HG03565 (cell line): Measurements from ENCODE around the gene ADAM33.

Source experiments
- ATAC-seq: cut with Tn5 transposase; IDR thresholded peaks from one replicate; pipeline ENCODE4 v1.9.1; 2021; ENCODE audit warnings: mild to moderate bottlenecking, moderate library complexity; ENCODE audit not compliant: unreplicated experiment

The ADAM33 gene

DNA sequence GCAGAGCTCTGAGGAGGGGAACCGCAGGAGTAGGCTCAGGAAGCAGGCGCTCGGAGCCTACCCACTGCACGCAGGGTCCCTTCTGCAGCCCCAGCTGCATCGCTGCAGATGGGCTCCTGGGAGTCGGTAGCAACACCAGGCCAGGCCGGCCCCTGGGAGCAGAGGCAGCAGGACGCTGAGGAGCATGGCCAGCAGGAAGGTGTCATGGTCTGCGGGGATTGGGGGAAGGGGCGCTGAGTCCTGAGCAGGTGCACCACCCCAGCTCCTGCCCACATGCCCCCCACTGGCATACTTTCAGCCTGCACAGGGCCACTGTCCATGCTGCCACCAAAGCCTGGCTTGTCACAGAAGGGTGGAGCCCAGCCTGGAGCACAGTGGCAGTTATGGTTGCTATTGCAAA is 10.9 kb downstream of the ADAM33 start:
- no peak for ATAC-seq

DNA sequence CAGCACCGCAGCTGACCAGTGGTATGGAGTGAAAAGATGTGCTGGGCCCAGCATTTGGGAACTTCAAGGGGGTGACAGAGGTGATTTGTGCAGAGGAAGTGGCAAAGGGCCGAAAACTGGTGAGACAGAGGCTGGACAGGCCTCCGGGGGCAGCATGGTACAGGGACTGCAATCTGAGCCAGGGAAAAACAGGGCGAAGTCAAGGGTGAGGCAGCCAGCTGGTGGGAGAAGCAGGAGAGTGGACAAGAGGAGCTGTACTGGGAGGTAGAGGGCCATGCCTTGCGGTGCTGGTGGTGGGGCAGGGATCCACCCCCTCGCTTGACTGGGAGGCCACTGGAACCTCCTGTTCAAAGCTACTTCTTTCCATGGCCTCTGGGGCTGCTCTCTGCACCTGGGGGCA is 11.3 kb downstream of the ADAM33 start:
- ATAC-seq, result no peak

DNA sequence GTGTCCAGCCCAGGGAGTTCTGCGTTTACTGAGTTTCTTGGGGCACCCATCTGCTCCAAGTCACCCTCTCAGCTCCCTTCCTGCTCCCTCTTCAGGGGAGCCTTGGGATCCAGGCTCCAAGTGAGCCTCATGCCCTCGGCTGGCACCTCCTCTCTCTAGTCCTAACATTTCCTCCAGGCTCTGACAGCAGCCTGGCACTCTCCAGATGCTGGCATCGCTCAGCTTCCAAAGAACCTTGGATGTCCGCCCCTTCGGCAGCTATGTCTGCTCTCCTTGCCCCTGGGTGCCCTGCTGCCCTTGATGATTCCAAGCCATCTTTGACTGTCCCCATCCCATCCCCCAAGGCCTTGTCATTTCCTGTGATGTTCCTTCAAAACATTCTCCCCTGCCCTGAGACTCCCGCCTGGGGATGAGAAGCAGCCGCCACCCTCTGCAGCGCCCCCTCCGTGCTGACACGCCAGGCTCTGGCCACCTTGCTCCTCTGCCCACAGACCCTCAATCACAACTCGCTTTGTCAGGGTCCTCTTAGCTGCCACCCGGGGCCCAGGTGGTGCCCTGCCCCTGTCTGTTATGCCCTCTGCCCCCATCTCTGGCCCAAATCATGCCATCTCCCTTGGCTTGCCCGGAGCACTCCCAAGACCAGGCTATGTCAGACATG is 12.0 kb downstream of the ADAM33 start:
- no peak for ATAC-seq

DNA sequence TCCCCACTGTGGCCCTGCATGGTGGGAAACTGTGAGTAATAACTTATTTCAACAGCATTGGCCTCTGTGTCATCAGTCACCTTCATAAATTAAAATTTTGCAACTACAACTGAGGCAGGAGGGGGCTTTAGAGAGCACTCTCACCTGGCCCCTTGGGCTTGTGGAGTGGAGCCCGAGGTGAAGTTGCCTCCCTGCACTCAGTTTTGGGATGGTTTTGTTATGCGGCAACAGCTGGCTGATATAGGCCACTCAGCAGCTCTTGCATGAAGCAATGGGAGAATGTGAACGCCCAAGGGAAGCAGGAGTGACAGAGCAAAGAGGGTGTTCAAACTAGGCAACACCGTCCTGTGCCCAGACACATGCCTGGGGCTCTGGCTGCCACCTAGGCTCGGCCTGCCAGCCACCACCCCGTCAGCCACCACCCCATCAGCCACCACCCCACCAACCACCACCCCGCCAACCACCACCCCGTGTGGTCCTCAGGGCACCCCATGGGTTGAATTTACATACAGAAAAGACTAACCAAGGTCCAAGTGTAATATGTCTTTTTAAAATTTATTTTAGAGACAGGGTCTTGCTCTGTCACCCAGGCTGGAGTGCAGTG is 14.3 kb downstream of the ADAM33 start:
- no peak for ATAC-seq

DNA sequence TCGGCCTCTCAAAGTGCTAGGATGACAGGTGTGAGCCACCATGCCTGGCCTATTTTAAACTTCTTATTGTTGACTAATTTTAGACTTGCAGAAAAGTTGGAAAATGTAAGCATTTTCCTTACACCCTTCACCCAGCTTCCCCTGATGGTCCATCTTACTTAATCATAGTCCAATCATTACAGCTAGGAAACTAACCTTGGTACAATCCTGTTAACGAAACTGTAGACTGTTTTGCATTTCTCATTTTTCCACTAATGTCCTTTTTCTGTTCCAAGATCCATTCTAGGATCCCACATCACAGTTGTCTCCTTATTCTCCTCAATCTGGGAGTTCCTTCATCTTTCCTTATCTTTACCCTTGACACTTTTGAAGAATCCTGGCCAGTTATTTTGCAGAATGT is 18.0 kb downstream of the ADAM33 start:
- no peak for ATAC-seq

DNA sequence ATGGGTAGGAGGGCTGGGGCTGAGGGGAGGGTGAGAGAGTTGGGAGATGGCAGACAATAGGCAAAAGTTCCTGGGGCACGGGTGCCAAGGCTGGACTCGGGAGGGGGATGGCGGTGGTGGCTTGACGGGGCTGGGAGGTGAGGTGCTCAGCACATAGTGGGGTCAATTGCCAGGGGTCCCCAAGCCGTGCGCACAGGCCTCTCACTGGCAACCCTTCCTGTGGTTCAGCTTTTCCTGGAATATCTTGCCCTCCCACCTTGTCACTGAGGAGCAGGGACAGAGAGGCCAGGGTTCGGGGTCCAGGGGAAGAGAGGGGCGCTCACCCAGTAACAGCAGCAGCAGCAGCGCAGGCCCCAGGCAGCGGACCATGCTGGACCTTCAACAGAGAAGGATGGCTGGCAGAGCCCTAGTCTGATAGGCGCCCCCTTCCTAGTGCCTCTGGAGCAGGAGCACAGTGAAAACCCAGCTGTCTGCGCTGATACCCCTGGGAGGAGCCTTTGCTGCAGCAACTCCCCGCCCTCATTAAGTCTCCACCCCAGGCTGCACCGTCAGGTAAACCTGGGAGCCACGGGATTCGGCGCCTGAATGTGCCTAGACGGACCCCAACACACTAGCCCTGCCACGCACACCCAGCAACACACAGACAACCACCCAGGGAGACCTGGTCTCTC is 18.6 kb downstream of the ADAM33 start, which contains the start of gene GFRA4:
GFRA4 (minus strand) TSS at position 369 of the 671 bp plus-strand sequence; CDS start at position 369, 0 bp downstream.
- ATAC-seq, result no peak

DNA sequence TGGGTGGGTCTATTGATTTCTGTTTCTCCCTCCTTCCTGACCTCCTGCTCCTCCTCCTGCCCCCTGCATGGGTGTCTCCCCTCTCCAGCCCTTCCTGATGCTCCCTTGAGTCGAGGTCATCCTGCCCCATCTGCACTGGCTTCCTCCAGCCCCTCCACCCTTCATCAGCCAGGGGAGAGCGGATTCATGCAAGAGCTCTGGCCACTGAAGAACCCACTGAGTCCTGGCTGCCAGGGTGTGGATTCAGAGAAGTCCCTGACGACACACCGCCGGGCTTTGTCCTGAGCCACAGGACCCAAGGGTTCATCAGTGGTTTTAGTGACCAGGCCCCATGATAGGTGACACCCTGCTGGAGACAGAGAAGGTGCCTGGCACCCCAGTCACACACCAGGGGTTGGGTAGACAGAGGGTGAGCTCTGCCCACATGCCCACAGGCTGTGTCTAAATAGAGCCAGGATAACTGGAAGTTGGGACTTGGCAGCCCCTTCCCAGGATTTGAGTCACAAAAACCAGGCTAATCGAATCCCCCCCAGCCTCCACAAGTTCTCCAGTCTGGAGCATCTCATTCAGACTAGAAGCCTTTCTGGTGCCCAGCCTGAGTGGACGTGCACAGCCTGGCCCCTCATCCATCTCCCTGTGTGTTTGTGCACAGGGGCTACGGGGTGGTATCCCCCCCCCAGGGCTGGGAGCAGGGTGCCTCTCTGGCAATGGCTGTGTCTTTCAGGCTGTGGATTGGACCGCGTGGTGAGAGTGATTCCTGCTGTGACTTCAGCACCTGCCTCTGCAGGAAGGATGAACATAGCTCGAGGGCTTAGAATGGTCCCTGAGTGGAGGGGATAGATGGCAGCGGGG is 19.8 kb downstream of the ADAM33 start:
- no peak for ATAC-seq

DNA sequence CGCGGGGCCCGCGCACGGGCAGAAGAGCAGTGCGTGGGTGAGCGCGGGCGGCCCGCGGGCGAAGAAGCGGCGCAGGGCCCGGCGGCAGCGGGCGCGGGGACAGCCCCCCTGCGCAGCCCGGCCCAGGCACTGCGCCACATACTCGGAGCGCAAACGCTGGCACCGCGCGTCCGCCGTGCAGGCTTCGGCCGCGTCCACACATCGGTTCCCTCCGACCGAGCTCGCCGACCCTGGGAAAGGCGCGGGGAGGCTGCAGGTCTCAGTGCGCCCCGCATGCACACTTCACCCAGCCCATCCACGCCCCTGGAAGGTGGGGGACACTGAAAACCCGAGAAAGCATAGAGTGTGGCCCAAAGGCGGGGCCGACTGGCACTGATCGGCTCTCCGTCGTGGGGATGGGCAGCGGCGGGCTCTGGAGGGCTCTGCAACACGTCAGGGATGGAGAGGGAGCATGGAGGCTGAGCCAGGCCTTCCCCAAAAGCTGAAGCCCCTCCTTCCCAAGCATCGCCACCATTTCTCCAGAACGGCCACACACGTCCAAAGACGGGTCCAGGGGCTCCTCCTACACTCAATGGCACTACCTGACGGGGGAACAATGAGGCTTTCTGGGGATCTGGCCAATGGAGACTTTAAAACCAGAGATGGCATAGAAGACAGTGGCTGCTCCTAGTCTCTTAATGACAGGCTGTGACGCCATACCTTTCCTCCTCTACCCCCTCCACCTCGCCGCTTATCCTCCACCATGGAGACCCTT is 20.6 kb downstream of the ADAM33 start:
- ATAC-seq, result no peak

DNA sequence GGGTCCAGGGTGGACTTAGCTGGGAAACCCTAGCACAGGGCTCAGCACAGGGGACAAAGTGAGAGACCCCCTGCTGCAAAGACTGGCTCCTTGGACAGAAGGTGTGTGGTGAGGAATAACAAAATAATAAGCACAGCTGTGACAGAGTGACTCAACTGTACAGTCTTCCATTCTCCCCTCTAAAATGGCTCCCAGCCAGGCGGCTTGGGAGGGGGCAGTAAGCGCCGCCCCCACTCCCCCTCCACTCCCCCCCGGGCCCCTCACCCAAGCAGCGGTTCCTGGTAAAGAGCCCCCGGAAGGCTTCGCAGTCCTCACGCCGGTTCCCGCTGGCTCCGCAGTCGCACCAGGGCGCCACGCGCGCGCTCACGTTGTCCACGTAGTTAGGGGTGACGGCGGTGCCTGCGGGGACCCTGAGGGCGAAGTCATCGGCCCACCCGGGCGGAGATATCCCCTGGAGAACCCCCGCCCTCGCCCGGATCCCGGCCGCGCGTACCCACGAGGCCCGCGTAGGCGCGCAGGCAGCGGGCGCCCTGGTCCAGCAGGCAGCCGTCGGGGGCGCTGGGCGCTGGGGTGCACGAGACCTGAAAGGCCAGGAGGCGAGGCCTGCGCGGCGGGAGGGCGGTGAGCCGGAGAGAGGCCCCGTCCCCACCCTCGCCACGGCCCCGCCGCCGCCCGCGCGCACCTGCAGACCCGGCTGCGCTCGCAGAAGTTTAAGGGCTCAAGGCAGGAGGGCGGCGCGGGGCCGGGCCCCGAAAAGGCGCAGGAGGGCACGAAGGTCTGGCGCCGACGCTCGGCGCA is 21.3 kb downstream of the ADAM33 start:
- no peak for ATAC-seq

DNA sequence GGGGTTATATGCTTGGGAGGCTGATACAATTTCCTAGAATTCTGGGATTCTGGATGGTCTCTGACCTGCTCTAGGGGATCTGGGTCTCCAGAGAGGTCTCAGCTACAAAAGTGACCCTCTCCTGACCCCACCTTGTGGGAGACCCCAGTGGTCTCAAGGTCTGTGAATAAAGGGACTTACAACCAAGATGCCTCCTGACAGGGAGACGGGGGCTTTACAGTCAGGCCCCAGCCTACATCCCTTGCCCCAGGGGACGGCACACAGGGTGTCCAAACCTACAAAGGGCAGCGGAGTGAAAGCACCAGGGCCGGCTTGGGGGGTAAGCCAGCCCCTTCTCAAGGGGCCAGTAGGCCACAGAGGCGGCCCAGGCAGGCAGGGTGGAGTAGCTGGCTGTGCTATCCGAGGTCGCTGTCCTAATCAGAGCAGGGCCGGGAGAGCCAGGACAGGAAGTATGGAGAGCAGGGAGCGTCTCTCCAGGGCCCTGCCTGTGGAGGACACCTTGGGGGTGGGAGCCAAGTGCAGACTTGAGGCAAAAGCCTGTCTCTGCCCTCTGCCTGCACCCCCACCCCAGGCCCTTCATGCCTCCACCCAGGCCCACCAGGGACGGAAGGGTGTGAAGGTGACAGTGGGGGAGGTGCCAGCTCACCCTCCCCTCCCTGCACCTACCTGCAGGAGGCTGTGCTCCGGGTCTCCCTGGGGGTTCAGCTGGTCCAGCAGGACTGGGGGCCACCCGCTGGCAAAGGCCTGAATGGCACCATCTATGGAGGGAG is 22.1 kb downstream of the ADAM33 start:
- no peak for ATAC-seq

DNA sequence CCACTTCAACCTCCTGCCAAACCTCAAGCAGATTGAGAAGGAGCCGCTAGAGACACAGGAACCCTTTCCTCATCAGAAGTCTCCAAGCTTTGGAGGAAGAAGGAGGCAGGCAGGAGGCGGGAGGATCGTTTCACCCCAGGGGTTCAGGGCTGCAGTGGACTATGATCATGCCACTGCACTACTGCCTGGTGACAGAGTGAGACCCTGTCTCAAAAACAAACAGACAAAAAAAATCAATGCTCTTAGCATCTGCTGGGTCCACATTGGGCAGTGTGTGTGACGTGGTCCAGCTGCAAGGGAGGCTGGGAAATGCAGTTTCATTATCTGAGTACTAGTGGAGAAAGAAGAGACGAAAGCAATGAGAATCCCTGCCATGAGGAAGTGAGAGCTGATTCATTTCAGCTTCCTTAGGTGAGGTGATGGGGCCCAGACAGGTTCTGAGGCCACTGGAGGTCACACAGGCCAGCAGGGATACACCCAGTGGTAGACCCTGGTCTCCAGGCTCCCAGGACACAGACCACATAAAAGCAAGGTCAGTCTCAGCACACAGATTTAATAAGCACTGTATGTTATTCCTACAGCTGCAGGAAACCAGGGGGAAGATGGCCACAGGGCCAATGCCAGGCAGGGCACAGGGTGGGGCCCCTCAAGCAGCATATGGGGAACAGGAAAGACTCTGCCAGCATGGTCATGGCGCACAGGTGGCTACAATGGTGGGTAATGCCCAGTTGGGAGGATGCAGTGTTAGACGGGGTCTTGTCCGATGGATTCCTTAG is 22.9 kb downstream of the ADAM33 start:
- peak; percentile 94 for ATAC-seq

DNA sequence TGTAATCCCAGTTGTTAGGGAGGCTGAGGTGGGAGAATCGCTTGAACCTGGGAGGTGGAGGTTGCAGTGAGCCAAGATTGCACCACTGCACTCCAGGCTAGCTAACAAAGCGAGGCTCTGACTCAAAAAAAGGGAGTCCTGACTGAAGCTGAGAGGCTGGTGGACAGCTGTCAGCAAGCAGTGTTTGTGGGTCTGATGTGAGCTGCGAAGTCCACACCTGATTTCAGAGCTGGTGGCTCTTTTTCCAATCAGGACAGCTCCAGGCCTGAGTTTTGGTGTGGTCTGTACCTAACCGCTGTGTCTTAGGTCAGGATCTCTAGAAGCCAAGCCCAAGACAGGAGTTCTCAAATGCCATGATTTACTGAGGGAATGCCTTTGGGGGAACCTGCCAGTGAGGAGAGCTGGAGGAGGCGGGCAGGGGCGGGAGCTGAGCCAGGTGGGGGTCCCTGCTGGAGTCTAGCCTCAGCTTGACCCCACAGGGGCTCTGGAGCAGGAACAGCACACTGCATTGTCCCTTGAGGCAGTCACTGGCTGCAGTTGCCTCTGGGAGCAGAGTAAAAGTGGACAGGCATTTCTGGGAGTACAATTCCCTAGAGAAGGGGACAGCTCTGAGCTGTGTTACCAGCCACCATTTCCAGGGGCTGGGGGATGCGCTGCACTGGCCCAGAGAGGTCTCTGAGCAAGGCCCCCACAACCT is 23.6 kb downstream of the ADAM33 start:
- no peak for ATAC-seq

DNA sequence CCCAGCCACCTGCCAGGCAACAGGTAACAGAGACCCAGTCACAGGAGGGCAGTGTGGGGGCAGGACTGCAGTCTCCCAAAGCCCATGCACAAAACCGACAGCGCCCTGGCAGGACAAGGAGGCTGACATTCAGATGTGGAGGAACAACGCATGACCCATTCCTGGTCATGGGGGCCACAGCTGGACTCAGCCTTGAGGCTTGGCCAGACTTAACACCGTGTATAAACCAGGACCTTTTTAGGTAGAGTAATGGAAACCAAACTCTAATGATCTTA is 26.7 kb downstream of the ADAM33 start:
- no peak for ATAC-seq

DNA sequence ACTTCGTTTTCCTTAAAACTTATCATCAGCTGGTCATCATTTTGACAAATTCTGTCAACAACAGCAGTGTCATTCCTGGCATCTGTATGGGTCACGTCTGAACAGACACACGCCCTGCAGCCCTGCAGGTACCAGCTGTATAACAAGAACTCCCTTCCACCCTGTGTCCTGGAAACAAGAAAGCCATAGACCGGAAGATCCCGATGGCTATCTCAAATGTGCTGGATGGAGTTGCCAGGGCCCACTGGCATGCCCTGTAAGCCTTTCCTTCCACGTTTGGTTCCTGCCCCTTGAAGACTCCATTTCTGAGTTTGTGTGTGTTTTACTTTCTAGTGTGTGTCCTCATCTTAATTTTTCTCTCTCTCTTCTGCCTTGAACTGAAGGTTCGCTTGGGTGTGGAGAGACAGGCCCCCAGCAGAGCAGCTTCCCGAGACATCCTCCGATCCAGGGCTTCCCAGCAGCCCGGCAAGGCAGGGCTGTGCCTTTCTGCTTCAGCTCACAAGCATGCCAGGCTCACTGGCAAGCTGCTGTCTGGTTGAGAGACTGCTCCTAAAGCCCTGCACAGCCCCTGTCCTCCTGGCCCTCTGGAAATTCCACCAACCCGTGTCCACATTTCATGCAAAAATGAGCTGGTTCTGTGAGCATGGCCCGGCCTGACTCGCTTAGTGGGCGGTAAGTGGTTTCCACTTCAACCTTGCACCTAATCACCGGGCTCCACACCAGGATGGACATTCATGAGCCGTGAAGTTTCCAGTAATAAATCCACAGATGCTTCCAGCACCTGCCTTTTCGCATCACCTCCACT is 27.3 kb downstream of the ADAM33 start:
- ATAC-seq, result no peak

DNA sequence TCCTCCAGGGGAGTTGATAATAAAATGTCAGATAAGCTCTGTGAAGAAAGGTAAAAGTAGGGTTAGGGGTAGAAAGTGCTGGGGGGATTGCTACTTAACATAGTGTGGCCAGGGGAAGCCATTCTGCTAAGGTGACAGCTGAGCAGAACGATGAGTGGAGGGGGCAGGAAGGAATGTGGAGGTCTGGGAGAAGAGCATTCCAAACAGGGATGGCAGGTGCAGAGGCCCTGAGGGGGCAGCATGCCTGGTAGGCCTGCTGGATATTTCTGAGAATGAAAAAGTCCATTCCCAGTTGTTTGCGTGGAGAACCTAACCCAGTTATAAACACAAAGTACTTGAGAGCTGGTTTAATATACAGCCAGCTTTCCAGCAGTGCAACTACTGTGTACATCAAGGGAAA is 27.9 kb downstream of the ADAM33 start:
- ATAC-seq, result no peak

DNA sequence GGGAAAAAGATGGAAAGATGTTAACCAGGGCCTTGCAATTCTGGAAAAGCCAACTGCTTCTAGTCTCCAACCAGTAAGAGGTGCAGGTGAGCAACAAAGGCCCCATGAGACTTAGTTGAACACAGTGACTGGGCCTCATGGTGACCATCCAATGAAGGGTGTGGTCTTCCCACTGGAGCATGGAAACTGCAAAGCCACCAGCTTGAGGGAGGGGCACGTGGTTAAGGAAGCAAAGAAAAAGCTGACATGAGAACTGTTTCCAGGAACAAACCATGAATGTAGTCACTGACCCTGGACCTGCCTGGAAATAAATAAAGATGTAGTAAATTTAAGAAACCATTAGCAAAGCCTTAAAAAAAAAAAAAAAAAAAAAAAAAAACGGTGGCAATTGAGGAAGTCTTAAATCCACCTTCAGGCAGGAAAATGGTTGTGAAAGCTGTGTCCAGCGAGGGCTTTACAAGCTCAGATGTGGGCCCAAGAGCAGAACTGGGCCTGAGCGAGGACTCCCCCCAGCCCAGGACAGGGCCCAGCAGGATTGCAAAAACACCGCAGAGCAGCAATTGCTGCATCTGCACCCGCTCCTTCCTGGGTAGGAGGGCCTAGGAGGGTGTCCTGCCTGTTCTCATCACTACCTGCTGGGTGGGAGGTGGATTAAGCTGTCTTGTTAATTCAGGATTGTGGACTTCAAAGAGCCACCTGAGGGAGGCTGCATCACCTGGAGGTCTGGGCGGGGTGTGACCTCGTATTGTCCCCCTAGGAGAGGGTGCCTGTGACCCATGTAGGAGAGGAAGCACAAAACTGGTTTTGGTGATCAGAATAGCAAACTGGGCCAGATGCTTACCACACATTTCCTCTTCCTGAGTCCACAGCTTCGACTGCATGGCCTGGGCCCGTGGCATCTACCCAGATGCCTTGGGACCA is 28.9 kb downstream of the ADAM33 start:
- ATAC-seq, result no peak
